Measurements from ENCODE around the gene HDAC1.

- no peak for TF ChIP-seq CTCF (IDR thresholded peaks at IDR 0.05)
- TF ChIP-seq EP300 (IDR thresholded peaks at IDR 0.05): no peak
Observed at GRCh38 chr1:32353431-32353830, 61.5 kb downstream of the HDAC1 start.
